Measurements from ENCODE around the gene HNRNPF. TPM values are rescaled to one million over a fixed set of nuclear protein-coding genes. Genes with fewer than 3 reads are reported as not detected.
"Not testable (repeated sequence)": the region's sequence is repeated elsewhere in the genome, so short reads cannot be mapped to it uniquely, and the experiment has no call there.

The HNRNPF gene
- total RNA-seq, 1 donor from 2014 or later: 173 TPM

DNA sequence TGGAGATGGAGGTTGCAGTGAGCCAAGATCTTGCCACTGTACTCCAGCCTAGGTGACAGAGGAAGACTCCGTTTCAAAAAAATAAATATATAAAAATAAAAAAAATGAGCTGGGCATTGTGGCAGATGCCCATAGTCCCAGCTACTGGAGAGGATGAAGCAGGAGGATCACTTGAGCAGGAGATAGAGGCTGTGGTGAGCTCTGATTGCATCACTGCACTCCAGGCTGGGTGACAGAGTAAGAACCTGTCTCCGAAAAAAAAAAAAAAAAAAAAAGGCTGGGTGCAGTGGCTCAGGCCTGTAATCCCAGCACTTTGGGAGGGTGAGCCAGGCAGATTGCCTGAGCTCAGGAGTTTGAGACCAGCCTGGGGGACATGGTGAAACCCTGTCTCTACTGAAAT lies 39.8 kb upstream of the HNRNPF start:
- TF ChIP-seq, protein P1, sequence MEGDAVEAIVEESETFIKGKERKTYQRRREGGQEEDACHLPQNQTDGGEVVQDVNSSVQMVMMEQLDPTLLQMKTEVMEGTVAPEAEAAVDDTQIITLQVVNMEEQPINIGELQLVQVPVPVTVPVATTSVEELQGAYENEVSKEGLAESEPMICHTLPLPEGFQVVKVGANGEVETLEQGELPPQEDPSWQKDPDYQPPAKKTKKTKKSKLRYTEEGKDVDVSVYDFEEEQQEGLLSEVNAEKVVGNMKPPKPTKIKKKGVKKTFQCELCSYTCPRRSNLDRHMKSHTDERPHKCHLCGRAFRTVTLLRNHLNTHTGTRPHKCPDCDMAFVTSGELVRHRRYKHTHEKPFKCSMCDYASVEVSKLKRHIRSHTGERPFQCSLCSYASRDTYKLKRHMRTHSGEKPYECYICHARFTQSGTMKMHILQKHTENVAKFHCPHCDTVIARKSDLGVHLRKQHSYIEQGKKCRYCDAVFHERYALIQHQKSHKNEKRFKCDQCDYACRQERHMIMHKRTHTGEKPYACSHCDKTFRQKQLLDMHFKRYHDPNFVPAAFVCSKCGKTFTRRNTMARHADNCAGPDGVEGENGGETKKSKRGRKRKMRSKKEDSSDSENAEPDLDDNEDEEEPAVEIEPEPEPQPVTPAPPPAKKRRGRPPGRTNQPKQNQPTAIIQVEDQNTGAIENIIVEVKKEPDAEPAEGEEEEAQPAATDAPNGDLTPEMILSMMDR (IDR thresholded peaks at IDR 0.05): no peak
- H3K27me3 ChIP-seq (ENCODE audit: low read depth): no peaks in the 10 kb centered on the region
- intact Hi-C loops (cut with DNase I): no loop called here
- H3K4me3 ChIP-seq: no peak overlapping the region
- ATAC-seq (no peak), DNase-seq (no peak)
- H3K36me3 ChIP-seq: no peaks in the 10 kb centered on the region
- no peak overlapping the region for H3K27ac ChIP-seq
- peaks cover 12% of the 10 kb centered on the region for H3K4me1 ChIP-seq
- no peaks in the 10 kb centered on the region for H3K9me3 ChIP-seq

DNA sequence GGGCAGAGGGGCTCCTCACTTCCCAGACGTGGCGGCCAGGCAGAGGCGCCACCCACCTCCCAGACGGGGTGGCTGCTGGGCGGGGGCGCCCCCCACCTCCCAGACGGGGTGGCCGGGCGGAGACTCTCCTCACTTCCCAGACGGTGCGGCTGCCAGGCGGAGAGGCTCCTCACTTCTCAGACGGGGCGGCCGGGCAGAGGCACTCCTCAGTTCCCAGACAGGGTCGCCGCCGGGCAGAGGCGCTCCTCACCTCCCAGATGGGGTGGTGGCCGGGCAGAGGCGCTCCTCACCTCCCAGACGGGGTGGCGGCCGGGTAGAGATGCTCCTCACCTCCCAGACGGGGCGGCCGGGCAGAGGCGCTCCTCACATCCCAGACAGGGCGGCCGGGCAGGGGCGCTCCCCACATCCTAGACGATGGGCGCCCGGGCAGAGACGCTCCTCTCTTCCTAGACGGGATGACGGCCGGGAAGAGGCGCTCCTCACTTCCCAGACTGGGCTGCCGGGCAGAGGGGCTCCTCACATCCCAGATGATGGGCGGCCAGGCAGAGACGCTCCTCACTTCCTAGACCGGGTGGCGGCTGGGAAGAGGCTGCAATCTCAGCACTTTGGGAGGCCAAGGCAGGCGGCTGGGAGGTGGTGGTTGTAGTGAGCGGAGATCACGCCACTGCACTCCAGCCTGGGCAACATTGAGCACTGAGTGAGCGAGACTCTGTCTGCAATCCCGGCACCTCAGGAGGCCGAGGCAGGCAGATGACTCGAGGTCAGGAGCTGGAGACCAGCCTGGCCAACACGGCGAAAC lies 37.4 kb upstream of the HNRNPF start:
- H3K4me1 ChIP-seq; intact Hi-C loops (cut with DNase I); H3K27ac ChIP-seq; H3K4me3 ChIP-seq; H3K36me3 ChIP-seq; H3K27me3 ChIP-seq (ENCODE audit: low read depth); H3K9me3 ChIP-seq; ATAC-seq: not testable (repeated sequence)
- peak; percentile 41 for DNase-seq

DNA sequence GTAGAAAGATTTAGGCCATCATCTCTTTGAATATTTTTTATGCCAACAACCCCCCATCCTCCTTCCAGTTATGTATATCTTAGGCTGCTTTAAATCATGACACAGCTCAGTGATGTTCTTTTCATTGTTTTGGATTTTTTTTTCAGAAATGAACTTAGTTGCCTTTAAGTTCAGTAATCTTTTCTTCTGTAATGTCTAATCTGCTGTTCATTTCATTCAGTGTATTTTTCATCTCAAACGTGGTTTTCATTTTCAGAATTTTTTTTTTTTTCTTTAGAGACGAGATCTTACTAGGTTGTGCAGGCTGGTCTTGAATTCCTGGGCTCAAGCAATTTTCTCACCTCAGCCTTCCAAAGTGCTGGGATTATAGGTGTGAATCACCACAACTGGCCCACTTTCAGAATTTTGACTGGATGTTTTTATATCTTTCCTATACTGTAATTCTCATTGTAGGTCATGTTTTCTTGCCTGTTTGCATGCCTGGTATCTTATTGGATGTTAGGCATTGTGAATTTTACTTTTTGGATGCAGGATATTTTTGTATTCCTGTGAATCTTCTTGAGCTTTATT lies 36.0 kb upstream of the HNRNPF start:
- TF ChIP-seq, protein P1 (IDR thresholded peaks at IDR 0.05): no peak
- no peak overlapping the region for H3K4me3 ChIP-seq
- H3K4me1 ChIP-seq: no peaks in the 10 kb centered on the region
- intact Hi-C loops (cut with DNase I): no loop called here
- H3K36me3 ChIP-seq: no peaks in the 10 kb centered on the region
- no peaks in the 10 kb centered on the region for H3K27me3 ChIP-seq (ENCODE audit: low read depth)
- H3K9me3 ChIP-seq: no peaks in the 10 kb centered on the region
- ATAC-seq (no peak), DNase-seq (no peak)
- no peak overlapping the region for H3K27ac ChIP-seq

DNA sequence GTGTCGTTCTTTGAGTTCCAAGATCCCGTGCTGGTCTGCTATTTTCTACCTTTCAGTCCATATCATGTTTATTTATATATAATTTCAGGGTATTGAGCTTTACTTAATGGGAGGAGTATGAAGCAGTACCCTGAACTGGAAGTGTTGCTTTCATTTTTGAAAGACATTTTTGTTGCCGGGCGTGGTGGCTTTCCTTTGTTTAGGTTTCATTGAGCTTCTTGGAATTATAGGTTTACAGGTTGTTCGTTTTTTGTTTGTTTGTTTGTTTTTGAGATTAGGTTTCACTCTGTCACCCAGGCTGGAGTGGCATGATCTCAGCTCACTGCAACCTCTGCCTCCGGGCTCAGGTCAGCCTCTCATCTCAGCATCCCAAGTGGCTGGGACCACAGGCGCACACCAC lies 35.3 kb upstream of the HNRNPF start:
- H3K36me3 ChIP-seq: no peaks in the 10 kb centered on the region
- DNase-seq: no peak
- no peaks in the 10 kb centered on the region for H3K9me3 ChIP-seq
- H3K4me3 ChIP-seq: no peak overlapping the region
- TF ChIP-seq, protein P1 (IDR thresholded peaks at IDR 0.05): no peak
- no peaks in the 10 kb centered on the region for H3K4me1 ChIP-seq
- no peaks in the 10 kb centered on the region for H3K27me3 ChIP-seq (ENCODE audit: low read depth)
- H3K27ac ChIP-seq: no peak overlapping the region
- intact Hi-C loops (cut with DNase I): no loop called here
- no peak for ATAC-seq

DNA sequence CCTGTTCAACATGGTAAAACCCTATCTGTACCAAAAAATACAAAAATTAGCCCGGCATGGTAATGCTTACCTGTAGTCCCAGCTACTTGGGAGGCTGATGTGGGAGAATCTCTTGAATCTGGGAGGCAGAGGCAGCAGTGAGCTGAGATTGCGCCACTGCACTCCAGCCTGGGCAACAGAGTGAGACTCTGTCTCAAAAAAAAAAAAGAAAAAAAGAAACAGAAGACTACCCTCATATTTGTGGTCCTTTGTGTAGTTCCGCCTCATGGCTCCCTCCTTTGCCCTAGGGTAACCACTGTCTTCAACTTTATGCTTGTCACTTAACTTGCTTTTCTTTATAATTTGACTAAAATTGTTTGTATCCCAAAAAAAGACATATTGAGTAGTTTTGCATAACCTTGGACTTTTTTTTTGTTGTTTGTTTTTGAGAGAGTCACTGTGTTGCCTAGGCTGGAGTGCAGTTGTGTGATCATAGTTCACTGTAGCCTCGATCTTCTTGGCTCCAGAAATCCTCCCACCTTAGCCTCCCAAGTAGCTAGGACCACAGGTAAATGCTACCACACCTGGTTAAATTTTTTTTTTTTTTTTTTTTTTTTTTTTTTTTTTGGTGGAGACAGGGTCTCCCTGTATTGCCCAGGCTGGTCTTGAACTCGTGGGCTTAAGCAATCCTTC lies 31.6 kb upstream of the HNRNPF start:
- H3K4me3 ChIP-seq: no peak overlapping the region
- H3K4me1 ChIP-seq: peaks cover 12% of the 10 kb centered on the region
- TF ChIP-seq, protein P1 (IDR thresholded peaks at IDR 0.05): no peak
- no peaks in the 10 kb centered on the region for H3K27me3 ChIP-seq (ENCODE audit: low read depth)
- ATAC-seq: no peak
- no peaks in the 10 kb centered on the region for H3K36me3 ChIP-seq
- peak overlapping the region; percentile 20 for H3K27ac ChIP-seq
- peak; percentile 12 for DNase-seq
- intact Hi-C loops (cut with DNase I): no loop called here
- no peaks in the 10 kb centered on the region for H3K9me3 ChIP-seq
